Embryonic facial prominence (tissue), 1 donor: ENCODE measurements around the gene MYO7A.

Experiments used
- DNase-seq: peaks from one replicate; pipeline ENCODE4 v3.0.0-alpha.2; 2016; ENCODE audit errors: extremely low spot score

The MYO7A gene

GRCh38 chr11:77213589-77214428 is 85.8 kb downstream of the MYO7A start:
- no peak for DNase-seq

- no peak for DNase-seq
Measured at GRCh38 chr11:77214557-77214956, 86.5 kb downstream of the MYO7A start.

- no peak for DNase-seq
Measured at GRCh38 chr11:77215106-77215505, 87.1 kb downstream of the MYO7A start.

- DNase-seq: no peak
Measured at GRCh38 chr11:77217156-77217555, 89.1 kb downstream of the MYO7A start.

GRCh38 chr11:77223797-77224196 is 95.8 kb downstream of the MYO7A start:
- no peak for DNase-seq

GRCh38 chr11:77230878-77231605 is 103.0 kb downstream of the MYO7A start:
- DNase-seq: no peak

GRCh38 chr11:77231800-77232199 is 103.8 kb downstream of the MYO7A start:
- no peak for DNase-seq

DNA sequence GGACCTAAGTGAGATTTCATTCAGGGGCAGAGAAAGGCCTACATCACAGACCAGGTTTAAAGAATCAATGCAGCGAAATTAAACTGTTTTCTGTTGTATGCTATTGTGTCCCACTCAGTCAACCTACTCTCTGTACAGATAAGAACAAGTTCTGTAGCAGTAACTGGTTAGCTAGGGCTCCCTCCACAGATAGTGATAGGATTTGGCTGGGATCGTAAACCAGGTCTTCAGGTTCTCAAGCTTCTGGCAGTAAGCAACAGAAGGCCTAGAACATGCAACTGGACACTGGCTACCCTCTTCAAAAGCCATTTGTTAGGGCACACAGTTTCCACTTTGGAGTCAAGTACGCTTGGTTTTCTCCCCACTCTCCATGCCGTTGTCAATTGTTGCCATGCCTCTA is 104.2 kb downstream of the MYO7A start:
- DNase-seq: no peak

DNA sequence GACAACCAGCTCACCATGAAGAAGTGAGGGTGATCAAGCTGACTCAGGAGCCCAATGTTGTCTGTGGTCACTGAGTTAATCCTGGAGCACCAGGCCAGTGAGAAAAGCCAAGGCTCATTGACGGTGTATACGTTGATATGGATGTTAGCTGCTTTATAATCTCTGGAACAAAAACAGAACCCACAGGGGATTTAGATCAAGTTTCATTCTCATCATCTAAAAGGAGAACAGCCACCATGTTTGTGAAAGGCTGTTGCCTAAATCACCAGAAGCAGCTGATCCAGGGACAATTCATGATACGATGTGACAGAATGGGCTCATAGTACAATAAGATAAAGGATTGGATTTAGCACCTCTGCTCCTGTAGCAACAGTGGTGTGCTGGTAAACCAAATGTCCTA is 105.0 kb downstream of the MYO7A start:
- no peak for DNase-seq

DNA sequence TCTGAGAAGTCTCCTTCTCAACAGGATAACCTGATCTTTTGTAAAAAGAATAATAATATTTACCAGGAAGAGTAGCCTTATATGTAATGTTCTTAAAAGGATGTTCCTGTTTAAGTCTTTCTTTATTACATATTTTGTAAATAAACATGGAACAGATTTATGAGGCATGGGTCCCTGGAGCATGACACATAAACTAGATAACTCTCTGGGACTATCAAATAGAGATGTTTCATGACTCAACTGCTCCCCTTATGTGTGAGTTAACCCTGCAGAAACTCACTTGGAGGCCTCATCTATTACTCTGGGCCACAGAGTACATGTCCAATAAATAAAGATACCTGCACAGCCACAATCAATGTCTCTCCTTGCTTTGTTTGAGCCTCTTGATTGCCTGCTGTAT is 108.9 kb downstream of the MYO7A start:
- no peak for DNase-seq

GRCh38 chr11:77244277-77245027 is 116.4 kb downstream of the MYO7A start:
- no peak for DNase-seq

GRCh38 chr11:77249427-77249826 is 121.4 kb downstream of the MYO7A start:
- no peak for DNase-seq

DNA sequence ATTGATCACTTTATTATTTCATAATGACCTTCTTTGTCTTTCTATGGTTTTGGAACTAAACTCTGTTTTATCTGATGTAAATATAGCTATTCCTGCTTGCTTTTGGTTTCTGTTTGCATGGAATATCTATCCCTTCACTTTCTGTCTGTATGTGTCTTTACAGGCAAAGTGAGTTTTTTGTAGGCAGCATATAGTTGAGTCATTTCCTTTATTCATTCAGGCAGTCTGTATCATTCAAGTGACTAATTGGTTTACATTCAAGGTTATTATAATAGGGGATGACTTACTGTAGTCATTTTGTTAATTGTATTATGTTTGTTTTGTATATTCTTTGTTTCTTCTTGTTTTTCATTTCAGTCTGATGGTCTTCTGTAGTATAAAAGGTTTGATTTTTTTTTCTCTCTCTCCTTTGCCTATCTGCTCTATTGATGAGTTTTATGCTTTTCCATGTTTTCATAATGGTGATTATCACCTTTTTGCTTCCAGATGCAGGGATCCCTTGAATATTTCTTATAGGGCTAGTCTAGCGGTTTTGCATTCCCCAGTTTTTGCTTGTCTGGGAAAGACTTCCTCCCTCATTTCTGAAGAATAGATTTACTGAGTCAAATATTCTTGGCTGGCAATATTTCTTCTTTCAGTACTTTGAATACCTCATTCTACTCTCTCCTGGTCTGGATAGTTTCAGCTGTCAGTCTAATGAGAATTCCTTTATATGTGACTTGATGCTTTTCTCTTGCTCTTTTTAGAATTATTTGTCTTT is 123.0 kb downstream of the MYO7A start:
- DNase-seq: no peak

GRCh38 chr11:77252555-77253270 is 124.7 kb downstream of the MYO7A start:
- no peak for DNase-seq

- DNase-seq: no peak
Measured at GRCh38 chr11:77253690-77254089, 125.6 kb downstream of the MYO7A start.

GRCh38 chr11:77259641-77260040 is 131.6 kb downstream of the MYO7A start:
- no peak for DNase-seq

DNA sequence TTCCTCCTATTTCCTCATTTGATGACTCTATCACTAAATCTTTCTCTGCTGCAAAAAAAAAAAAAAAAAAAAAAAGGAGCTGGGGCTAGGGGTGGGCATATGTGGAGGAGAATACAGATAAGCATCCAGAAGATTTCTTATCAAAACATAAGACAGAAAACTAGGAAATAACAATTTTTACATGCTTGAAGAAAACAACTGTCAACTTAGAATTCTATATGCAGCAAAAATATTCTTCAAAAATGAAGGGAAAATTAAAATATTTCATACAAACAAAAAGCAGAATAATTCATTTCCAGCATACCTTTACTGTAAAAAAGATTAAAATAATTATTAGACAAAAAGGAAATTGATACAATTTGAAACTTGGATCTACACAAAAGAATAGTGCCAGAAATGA is 134.8 kb downstream of the MYO7A start:
- no peak for DNase-seq
